Tibial nerve (tissue), 3 donors: ENCODE data around the gene DGUOK.

Source experiments
- POLR2A ChIP-seq, 2 donors: fragments of 450-650 bp; IDR thresholded peaks; one replicate each; pipeline ENCODE4 v1.6.1; 2017; ENCODE audit warnings: antibody characterized with exemption in 2 of 2, mild to moderate bottlenecking in 2 of 2, moderate library complexity in 2 of 2
- TF ChIP-seq, protein P1 (sequence below), 5 experiments: fragments of 200-600 bp in 3 of 5; fragments of 450-650 bp in 2 of 5; sonication (generic) in 3 of 5; IDR thresholded peaks; one replicate each; pipeline ENCODE4 v1.5.1; 2016 to 2019; ENCODE audit warnings: antibody characterized with exemption in 5 of 5, mild to moderate bottlenecking in 3 of 5, moderate library complexity in 2 of 5

DNA sequence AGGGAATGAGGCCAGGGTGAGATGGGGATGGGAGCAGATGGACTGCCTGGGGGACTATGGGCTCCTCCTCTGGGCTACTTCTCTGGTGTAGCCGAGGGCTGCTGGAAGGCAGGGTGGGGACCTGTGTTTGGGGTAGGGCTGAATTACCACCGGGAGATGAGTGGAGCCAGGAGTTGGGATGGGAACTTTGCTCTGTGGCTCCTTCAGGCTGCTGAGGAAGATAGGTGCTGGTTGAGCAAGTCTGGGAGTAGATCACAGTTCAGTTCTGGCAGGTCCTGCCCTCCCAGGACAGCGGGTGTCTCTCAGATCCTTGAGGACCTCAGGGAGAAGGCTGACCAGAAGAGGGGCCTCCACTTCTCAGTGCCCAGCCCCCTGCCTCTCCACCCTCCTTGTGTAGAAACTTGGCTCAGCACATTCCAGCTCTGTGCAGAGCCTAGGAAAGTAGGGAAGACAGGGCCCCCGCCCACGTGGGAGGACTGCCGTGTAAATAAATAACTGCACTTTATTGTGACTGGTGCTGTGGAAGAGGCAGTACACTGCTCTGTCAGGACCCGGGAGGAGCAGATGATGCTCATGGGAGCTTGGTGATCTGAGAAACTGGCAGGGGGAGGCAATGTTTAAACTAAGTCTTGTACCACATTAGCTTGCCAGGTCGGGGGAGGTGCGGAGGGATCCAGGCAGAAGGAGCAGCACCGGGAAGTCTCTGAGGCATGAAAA is 73.4 kb downstream of the DGUOK start:
- TF ChIP-seq, protein P1, sequence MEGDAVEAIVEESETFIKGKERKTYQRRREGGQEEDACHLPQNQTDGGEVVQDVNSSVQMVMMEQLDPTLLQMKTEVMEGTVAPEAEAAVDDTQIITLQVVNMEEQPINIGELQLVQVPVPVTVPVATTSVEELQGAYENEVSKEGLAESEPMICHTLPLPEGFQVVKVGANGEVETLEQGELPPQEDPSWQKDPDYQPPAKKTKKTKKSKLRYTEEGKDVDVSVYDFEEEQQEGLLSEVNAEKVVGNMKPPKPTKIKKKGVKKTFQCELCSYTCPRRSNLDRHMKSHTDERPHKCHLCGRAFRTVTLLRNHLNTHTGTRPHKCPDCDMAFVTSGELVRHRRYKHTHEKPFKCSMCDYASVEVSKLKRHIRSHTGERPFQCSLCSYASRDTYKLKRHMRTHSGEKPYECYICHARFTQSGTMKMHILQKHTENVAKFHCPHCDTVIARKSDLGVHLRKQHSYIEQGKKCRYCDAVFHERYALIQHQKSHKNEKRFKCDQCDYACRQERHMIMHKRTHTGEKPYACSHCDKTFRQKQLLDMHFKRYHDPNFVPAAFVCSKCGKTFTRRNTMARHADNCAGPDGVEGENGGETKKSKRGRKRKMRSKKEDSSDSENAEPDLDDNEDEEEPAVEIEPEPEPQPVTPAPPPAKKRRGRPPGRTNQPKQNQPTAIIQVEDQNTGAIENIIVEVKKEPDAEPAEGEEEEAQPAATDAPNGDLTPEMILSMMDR (IDR thresholded peaks at IDR 0.05) = no peak
- TF ChIP-seq POLR2A (IDR thresholded peaks at IDR 0.05) = no peak
